HEK293 (cell line): ENCODE data around the gene RNF217.
A peak's percentile ranks its signal among the peaks of the same experiment; 100 is the strongest.

Experiments
- KLF1 ChIP-seq: fragments of 450-650 bp; formaldehyde crosslinking; IDR thresholded peaks from 2 replicates; pipeline ENCODE4 v1.5.1; 2016; ENCODE audit warnings: missing biosample characterization, missing genetic modification characterization
- OVOL3 ChIP-seq: fragments of 450-650 bp; formaldehyde crosslinking; IDR thresholded peaks from 2 replicates; pipeline ENCODE4 v1.5.1; 2016; ENCODE audit warnings: missing biosample characterization, missing genetic modification characterization
- SCRT1 ChIP-seq: fragments of 450-650 bp; formaldehyde crosslinking; IDR thresholded peaks from 2 replicates; pipeline ENCODE4 v1.5.1; 2016; ENCODE audit warnings: missing biosample characterization, missing genetic modification characterization, borderline replicate concordance
- TCF7L2 ChIP-seq: IDR thresholded peaks from 2 replicates; pipeline ENCODE4 v1.6.1; 2011; ENCODE audit warnings: low read depth, mild to moderate bottlenecking, inconsistent platforms, low read length, moderate library complexity, borderline replicate concordance
- ZBTB21 ChIP-seq: fragments of 450-650 bp; formaldehyde crosslinking; IDR thresholded peaks from 2 replicates; pipeline ENCODE4 v1.5.1; 2017; ENCODE audit warnings: missing biosample characterization, missing genetic modification characterization
- ZNF155 ChIP-seq: fragments of 450-650 bp; formaldehyde crosslinking; IDR thresholded peaks from 2 replicates; pipeline ENCODE4 v1.5.1; 2016; ENCODE audit warnings: missing biosample characterization, missing genetic modification characterization
- ZNF596 ChIP-seq: fragments of 450-650 bp; IDR thresholded peaks from 2 replicates; pipeline ENCODE4 v1.5.0; 2018; ENCODE audit warnings: missing biosample characterization, mild to moderate bottlenecking, missing genetic modification characterization, moderate library complexity
- ZNF600 ChIP-seq: fragments of 450-650 bp; formaldehyde crosslinking; IDR thresholded peaks from 2 replicates; pipeline ENCODE4 v1.5.1; 2016; ENCODE audit warnings: missing biosample characterization, missing genetic modification characterization
- ZNF626 ChIP-seq: fragments of 450-650 bp; sonication (Bioruptor Pico); formaldehyde crosslinking; IDR thresholded peaks from 2 replicates; pipeline ENCODE4 v1.5.1; 2018; ENCODE audit warnings: missing biosample characterization, missing genetic modification characterization, inconsistent platforms
- ZNF629 ChIP-seq: fragments of 450-650 bp; formaldehyde crosslinking; IDR thresholded peaks from 2 replicates; pipeline ENCODE4 v1.5.1; 2017; ENCODE audit warnings: missing biosample characterization, missing genetic modification characterization
- ZNF658 ChIP-seq: fragments of 450-650 bp; formaldehyde crosslinking; IDR thresholded peaks from 2 replicates; pipeline ENCODE4; 2016; ENCODE audit warnings: missing biosample characterization, missing genetic modification characterization
- ZNF777 ChIP-seq: fragments of 450-650 bp; formaldehyde crosslinking; IDR thresholded peaks from 2 replicates; pipeline ENCODE4 v1.5.1; 2017; ENCODE audit warnings: missing biosample characterization, missing genetic modification characterization, borderline replicate concordance
- ZSCAN30 ChIP-seq: fragments of 450-650 bp; IDR thresholded peaks from 2 replicates; pipeline ENCODE4 v1.5.1; 2018; ENCODE audit warnings: missing biosample characterization, mild to moderate bottlenecking, missing genetic modification characterization, moderate library complexity
- TF ChIP-seq, protein P1 (sequence below): fragments of 450-650 bp; formaldehyde crosslinking; IDR thresholded peaks from 2 replicates; pipeline ENCODE4 v1.5.1; 2017; ENCODE audit warnings: missing biosample characterization, missing genetic modification characterization
- TF ChIP-seq, protein P2 (sequence below): fragments of 450-650 bp; formaldehyde crosslinking; IDR thresholded peaks from 2 replicates; pipeline ENCODE4 v1.5.1; 2016; ENCODE audit warnings: missing biosample characterization, missing genetic modification characterization
- TF ChIP-seq, protein P3 (sequence below): fragments of 450-650 bp; formaldehyde crosslinking; IDR thresholded peaks from 2 replicates; pipeline ENCODE4 v1.5.1; 2016; ENCODE audit warnings: missing biosample characterization, missing genetic modification characterization
- TF ChIP-seq, protein P4 (sequence below): fragments of 450-650 bp; formaldehyde crosslinking; conservative IDR thresholded peaks from 2 replicates; pipeline ENCODE4 v1.5.1; 2016; ENCODE audit warnings: low read depth, missing biosample characterization, missing genetic modification characterization
- TF ChIP-seq, protein P5 (sequence below): fragments of 450-650 bp; formaldehyde crosslinking; IDR thresholded peaks from 2 replicates; pipeline ENCODE4 v1.5.1; 2016; ENCODE audit warnings: missing biosample characterization, missing genetic modification characterization
- TF ChIP-seq, protein P6 (sequence below): fragments of 450-650 bp; formaldehyde crosslinking; IDR thresholded peaks from 2 replicates; pipeline ENCODE4 v1.5.1; 2016; ENCODE audit warnings: missing biosample characterization, missing genetic modification characterization
- TF ChIP-seq, protein P7 (sequence below): fragments of 450-650 bp; formaldehyde crosslinking; IDR thresholded peaks from 2 replicates; pipeline ENCODE4 v1.5.1; 2016; ENCODE audit warnings: missing biosample characterization, missing genetic modification characterization
- TF ChIP-seq, protein P8 (sequence below): fragments of 450-650 bp; formaldehyde crosslinking; IDR thresholded peaks from 2 replicates; pipeline ENCODE4 v1.5.1; 2016; ENCODE audit warnings: missing biosample characterization, missing genetic modification characterization

The RNF217 gene

DNA sequence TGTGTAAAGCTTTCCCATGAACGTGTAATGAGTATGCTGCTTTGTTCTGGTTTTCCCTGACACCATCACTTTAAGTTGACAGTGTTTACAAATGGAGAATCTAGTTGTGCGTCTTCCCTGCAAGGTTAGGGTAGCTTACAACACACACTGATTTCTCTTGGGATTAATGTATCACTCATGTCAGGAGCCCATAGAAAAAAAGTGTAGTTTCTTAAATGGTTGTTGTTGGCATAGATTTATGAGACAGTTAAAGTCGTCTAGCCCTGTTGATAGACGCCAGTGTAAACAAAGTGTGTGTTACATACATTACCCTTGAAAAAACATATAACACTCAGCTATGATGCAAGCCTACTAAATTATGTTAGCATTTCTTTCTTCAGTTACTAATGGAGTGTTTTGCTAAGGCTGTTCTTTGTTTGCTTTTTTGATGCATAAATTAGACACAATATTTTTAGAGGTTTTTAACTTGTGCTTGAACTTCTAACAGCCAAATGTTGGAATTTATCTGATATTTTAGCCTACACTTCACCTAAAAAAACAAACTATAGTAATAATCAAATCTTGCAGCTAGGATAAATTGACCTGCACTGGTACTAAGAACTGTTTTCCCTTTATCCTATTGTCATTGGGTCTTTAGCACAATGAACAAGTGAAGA, 88.6 kb downstream of the RNF217 start (continued):
- TF ChIP-seq, protein P1, sequence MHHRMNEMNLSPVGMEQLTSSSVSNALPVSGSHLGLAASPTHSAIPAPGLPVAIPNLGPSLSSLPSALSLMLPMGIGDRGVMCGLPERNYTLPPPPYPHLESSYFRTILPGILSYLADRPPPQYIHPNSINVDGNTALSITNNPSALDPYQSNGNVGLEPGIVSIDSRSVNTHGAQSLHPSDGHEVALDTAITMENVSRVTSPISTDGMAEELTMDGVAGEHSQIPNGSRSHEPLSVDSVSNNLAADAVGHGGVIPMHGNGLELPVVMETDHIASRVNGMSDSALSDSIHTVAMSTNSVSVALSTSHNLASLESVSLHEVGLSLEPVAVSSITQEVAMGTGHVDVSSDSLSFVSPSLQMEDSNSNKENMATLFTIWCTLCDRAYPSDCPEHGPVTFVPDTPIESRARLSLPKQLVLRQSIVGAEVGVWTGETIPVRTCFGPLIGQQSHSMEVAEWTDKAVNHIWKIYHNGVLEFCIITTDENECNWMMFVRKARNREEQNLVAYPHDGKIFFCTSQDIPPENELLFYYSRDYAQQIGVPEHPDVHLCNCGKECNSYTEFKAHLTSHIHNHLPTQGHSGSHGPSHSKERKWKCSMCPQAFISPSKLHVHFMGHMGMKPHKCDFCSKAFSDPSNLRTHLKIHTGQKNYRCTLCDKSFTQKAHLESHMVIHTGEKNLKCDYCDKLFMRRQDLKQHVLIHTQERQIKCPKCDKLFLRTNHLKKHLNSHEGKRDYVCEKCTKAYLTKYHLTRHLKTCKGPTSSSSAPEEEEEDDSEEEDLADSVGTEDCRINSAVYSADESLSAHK (tag by site-specific recombination): peak; percentile 97
- TF ChIP-seq, protein P2, sequence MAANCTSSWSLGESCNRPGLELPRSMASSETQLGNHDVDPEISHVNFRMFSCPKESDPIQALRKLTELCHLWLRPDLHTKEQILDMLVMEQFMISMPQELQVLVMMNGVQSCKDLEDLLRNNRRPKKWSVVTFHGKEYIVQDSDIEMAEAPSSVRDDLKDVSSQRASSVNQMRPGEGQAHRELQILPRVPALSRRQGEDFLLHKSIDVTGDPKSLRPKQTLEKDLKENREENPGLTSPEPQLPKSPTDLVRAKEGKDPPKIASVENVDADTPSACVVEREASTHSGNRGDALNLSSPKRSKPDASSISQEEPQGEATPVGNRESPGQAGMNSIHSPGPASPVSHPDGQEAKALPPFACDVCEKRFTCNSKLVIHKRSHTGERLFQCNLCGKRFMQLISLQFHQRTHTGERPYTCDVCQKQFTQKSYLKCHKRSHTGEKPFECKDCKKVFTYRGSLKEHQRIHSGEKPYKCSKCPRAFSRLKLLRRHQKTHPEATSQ: no peak
- TF ChIP-seq, protein P3, sequence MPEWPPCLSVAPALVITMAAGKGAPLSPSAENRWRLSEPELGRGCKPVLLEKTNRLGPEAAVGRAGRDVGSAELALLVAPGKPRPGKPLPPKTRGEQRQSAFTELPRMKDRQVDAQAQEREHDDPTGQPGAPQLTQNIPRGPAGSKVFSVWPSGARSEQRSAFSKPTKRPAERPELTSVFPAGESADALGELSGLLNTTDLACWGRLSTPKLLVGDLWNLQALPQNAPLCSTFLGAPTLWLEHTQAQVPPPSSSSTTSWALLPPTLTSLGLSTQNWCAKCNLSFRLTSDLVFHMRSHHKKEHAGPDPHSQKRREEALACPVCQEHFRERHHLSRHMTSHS (tag by site-specific recombination): peak; percentile 76
- TF ChIP-seq OVOL3 (tag by site-specific recombination) (peak; percentile 98), TCF7L2 (peak; percentile 61), ZNF777 (tag by site-specific recombination) (no peak), ZNF658 (no peak), ZNF596 (peak; percentile 20; the same call in 1 of the 2 replicates), ZNF626 (tag by site-specific recombination) (peak; percentile 50; the same call in 1 of the 2 replicates), ZNF155 (tag by site-specific recombination) (no peak), ZNF600 (tag by site-specific recombination) (peak; percentile 74; the same call in 1 of the 2 replicates), ZSCAN30 (tag by site-specific recombination) (peak; percentile 99), SCRT1 (tag by site-specific recombination) (0 out of 2 replicates have a peak, but pooled peaks have one; percentile 52), ZNF629 (tag by site-specific recombination) (peak; percentile 97), ZBTB21 (tag by site-specific recombination) (peak; percentile 81), KLF1 (tag by site-specific recombination) (peak; percentile 35; the same call in 1 of the 2 replicates)
- TF ChIP-seq, protein P4, sequence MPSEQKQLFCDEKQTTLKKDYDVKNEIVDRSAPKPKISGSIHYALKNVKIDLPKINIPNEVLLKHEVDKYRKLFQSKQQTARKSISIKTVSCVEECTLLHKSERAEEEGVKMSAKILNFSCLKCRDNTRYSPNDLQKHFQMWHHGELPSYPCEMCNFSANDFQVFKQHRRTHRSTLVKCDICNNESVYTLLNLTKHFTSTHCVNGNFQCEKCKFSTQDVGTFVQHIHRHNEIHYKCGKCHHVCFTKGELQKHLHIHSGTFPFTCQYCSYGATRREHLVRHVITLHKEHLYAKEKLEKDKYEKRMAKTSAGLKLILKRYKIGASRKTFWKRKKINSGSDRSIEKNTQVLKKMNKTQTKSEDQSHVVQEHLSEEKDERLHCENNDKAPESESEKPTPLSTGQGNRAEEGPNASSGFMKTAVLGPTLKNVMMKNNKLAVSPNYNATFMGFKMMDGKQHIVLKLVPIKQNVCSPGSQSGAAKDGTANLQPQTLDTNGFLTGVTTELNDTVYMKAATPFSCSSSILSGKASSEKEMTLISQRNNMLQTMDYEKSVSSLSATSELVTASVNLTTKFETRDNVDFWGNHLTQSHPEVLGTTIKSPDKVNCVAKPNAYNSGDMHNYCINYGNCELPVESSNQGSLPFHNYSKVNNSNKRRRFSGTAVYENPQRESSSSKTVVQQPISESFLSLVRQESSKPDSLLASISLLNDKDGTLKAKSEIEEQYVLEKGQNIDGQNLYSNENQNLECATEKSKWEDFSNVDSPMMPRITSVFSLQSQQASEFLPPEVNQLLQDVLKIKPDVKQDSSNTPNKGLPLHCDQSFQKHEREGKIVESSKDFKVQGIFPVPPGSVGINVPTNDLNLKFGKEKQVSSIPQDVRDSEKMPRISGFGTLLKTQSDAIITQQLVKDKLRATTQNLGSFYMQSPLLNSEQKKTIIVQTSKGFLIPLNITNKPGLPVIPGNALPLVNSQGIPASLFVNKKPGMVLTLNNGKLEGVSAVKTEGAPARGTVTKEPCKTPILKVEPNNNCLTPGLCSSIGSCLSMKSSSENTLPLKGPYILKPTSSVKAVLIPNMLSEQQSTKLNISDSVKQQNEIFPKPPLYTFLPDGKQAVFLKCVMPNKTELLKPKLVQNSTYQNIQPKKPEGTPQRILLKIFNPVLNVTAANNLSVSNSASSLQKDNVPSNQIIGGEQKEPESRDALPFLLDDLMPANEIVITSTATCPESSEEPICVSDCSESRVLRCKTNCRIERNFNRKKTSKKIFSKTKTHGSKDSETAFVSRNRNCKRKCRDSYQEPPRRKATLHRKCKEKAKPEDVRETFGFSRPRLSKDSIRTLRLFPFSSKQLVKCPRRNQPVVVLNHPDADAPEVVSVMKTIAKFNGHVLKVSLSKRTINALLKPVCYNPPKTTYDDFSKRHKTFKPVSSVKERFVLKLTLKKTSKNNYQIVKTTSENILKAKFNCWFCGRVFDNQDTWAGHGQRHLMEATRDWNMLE (tag by site-specific recombination): peak; percentile 68
- TF ChIP-seq, protein P5, sequence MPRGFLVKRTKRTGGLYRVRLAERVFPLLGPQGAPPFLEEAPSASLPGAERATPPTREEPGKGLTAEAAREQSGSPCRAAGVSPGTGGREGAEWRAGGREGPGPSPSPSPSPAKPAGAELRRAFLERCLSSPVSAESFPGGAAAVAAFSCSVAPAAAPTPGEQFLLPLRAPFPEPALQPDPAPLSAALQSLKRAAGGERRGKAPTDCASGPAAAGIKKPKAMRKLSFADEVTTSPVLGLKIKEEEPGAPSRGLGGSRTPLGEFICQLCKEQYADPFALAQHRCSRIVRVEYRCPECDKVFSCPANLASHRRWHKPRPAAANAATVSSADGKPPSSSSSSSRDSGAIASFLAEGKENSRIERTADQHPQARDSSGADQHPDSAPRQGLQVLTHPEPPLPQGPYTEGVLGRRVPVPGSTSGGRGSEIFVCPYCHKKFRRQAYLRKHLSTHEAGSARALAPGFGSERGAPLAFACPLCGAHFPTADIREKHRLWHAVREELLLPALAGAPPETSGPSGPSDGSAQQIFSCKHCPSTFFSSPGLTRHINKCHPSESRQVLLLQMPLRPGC (tag by site-specific recombination): peak; percentile 98
- TF ChIP-seq, protein P6, sequence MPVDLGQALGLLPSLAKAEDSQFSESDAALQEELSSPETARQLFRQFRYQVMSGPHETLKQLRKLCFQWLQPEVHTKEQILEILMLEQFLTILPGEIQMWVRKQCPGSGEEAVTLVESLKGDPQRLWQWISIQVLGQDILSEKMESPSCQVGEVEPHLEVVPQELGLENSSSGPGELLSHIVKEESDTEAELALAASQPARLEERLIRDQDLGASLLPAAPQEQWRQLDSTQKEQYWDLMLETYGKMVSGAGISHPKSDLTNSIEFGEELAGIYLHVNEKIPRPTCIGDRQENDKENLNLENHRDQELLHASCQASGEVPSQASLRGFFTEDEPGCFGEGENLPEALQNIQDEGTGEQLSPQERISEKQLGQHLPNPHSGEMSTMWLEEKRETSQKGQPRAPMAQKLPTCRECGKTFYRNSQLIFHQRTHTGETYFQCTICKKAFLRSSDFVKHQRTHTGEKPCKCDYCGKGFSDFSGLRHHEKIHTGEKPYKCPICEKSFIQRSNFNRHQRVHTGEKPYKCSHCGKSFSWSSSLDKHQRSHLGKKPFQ (tag by site-specific recombination): peak; percentile 88
- TF ChIP-seq, protein P7, sequence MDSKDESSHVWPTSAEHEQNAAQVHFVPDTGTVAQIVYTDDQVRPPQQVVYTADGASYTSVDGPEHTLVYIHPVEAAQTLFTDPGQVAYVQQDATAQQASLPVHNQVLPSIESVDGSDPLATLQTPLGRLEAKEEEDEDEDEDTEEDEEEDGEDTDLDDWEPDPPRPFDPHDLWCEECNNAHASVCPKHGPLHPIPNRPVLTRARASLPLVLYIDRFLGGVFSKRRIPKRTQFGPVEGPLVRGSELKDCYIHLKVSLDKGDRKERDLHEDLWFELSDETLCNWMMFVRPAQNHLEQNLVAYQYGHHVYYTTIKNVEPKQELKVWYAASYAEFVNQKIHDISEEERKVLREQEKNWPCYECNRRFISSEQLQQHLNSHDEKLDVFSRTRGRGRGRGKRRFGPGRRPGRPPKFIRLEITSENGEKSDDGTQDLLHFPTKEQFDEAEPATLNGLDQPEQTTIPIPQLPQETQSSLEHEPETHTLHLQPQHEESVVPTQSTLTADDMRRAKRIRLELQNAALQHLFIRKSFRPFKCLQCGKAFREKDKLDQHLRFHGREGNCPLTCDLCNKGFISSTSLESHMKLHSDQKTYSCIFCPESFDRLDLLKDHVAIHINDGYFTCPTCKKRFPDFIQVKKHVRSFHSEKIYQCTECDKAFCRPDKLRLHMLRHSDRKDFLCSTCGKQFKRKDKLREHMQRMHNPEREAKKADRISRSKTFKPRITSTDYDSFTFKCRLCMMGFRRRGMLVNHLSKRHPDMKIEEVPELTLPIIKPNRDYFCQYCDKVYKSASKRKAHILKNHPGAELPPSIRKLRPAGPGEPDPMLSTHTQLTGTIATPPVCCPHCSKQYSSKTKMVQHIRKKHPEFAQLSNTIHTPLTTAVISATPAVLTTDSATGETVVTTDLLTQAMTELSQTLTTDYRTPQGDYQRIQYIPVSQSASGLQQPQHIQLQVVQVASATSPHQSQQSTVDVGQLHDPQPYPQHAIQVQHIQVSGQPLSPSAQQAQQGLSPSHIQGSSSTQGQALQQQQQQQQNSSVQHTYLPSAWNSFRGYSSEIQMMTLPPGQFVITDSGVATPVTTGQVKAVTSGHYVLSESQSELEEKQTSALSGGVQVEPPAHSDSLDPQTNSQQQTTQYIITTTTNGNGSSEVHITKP (tag by site-specific recombination): peak; percentile 52
- TF ChIP-seq, protein P8, sequence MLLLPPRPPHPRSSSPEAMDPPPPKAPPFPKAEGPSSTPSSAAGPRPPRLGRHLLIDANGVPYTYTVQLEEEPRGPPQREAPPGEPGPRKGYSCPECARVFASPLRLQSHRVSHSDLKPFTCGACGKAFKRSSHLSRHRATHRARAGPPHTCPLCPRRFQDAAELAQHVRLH (tag by site-specific recombination): peak; percentile 98
